Measurements from ENCODE around the gene DDO. TPM values are rescaled to one million over a fixed set of nuclear protein-coding genes. Genes with fewer than 3 reads are reported as not detected.
"Not testable (repeated sequence)": the region's sequence is repeated elsewhere in the genome, so short reads cannot be mapped to it uniquely, and the experiment has no call there.

Gene DDO, protein sequence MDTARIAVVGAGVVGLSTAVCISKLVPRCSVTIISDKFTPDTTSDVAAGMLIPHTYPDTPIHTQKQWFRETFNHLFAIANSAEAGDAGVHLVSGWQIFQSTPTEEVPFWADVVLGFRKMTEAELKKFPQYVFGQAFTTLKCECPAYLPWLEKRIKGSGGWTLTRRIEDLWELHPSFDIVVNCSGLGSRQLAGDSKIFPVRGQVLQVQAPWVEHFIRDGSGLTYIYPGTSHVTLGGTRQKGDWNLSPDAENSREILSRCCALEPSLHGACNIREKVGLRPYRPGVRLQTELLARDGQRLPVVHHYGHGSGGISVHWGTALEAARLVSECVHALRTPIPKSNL
- under 1 TPM in 1 of 2 donors, not detected in 1; 0.34 TPM for total RNA-seq

DNA sequence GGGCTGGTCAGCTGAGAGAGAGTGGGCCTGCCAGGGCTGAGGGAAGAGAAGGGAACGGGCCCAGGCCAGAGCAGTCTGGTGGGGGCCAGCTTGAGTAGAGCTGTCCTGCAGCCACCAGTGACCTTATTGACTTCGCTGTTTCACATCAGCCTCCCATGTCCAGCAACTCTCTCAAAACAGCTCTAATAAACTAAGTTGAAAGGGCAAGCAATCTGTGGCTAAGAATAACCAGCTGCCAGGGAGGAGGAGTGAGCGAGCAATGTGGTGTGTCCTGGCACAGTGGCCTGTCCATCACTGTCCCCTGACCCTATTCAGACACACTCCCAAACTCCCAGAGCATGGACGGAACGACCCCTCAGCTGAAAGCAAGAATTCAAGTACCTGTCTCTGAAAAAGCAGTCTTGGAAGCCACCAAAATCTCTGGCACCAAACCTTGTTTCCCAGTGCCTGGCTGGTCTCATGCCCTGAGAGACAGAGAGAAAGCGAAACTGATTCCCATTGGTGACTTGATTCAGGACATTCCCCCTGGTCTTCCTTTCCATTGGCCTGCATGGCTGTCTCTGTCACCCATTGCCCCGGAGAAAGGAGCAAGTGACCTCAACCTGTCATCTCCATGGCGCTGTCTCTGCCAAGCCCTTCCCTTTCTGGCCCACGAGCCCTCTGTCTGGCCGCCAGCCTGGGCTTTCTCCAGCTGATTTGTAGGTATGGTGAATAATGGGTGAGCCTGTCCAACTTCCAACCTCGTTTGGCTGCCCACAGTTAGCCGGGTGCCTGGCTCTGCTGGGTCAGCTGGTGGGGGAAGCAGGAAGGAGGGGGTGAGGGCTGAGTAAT is at the start of gene DDO:
TSS of gene DDO (minus strand) at position 490 of the 831 bp plus-strand sequence. CDS start 2,113 bp downstream, outside the sequence.
- Mint-ChIP-seq H3K9me3 (no peaks in the 10 kb centered on the region), H3K36me3 (no peaks in the 10 kb centered on the region), H3K27ac (peak within 1 kb of the TSS; percentile 51 to 81)
- DNase-seq (ENCODE audit: low spot score in 2 of 2), result no peak
- peak; percentile 47 to 81 for ATAC-seq

DNA sequence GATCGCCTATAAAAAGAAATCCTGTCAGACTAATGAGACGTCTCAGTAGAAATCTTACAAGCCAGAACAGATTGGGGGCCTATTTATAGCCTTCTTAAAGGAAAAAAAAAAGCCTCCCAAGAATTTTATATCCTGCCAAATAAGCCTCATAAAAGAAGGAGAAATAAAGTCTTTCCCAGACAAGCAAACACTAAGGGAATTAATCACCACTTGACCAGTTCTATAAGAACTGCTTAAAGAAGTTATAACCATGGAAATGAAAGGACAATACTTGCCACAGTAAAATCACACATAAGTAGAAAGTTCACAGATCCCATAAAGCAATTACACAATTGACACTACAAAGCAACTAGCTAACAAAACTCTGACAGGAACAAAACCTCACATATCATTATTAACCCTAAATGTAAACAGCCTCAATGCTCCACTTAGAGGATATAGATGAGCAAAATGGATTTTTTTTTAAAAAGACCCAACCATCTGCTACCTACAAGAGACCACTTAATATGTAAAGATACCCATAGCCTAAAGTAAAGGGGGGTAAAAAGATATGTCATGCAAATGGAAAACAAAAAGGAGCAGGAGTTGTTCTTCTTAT is 47.6 kb upstream of the DDO start:
- ATAC-seq, result no peak
- Mint-ChIP-seq H3K9me3 (peaks cover 7 to 13% of the 10 kb centered on the region in 2 donors), H3K36me3 (peaks cover 8 to 21% of the 10 kb centered on the region in 2 donors), H3K27ac (no peak overlapping the region)
- no peak for DNase-seq (ENCODE audit: low spot score in 2 of 2)

DNA sequence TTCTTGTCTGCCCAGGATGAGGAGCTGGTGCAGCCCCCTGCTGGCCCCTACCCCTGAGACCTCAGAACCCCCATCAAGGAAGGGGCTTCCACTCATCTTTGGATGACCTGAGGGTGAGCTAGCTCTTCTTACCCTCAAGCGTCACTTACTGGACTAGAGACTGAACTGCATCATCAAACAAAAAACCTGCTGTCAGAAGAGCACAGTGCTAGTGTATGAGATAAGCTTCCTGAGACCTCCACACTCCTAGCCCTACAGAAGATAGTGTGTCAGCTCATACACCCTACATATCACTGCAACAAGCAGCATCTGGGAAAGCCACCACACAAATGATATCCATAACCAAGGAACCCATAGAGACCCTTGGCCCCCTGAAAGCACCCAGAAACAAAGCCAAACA is 46.0 kb upstream of the DDO start:
- Mint-ChIP-seq H3K9me3 (peaks cover 7 to 13% of the 10 kb centered on the region in 2 donors), H3K36me3 (peaks cover 8 to 21% of the 10 kb centered on the region in 2 donors), H3K27ac (no peak overlapping the region)
- no peak for DNase-seq (ENCODE audit: low spot score in 2 of 2)
- no peak for ATAC-seq

DNA sequence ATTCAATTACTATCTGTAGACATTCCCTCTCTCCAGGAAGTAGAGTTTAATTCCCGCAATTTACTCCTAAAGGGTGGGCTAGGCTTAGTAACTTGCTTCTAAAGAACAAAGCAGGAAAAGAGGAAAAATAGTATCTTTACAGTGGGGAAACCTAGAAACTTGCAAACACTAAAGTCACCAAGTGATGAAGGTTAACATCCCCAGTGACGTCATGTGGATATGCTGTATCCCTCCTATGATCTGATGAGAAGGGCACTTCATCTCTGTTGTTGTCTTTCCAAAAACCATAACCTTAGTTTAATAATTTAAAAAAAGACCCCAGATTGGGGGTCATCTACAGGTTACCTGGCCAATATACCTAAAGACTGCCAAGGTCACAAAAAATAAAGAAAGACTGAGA is 43.8 kb upstream of the DDO start:
- peaks cover 7 to 15% of the 10 kb centered on the region in 2 donors for H3K36me3 Mint-ChIP-seq

DNA sequence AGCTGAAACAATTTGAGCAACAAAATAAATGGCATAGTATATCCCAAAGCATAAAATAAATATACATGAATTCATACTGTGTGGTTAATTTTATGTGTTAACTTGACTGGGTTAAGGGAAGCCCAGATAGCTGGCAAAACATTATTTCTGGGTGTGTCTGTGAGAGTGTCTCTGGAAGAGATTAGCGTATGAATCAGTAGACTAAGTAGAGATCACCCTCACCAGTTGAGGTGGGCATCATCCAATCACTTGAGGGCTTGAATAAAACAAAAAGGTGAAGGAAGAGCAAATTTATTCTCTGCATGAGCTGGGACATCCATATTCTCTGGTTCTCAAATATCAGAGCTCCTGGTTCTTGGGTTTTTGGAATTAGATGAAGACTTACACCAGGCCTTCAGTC is 43.1 kb upstream of the DDO start:
- Mint-ChIP-seq H3K36me3 (peaks cover under 1 to 11% of the 10 kb centered on the region in 2 donors), H3K27ac (no peak overlapping the region), H3K9me3 (peaks cover 7 to 8% of the 10 kb centered on the region in 2 donors)
- ATAC-seq, result no peak
- no peak for DNase-seq (ENCODE audit: low spot score in 2 of 2)

More for the DNA sequence above, 43.8 kb upstream of the DDO start:
- DNase-seq (ENCODE audit: low spot score in 2 of 2), result no peak
- H3K27ac Mint-ChIP-seq, result no peak overlapping the region
- no peak for ATAC-seq
- H3K9me3 Mint-ChIP-seq, result peaks cover 7 to 13% of the 10 kb centered on the region in 2 donors

DNA sequence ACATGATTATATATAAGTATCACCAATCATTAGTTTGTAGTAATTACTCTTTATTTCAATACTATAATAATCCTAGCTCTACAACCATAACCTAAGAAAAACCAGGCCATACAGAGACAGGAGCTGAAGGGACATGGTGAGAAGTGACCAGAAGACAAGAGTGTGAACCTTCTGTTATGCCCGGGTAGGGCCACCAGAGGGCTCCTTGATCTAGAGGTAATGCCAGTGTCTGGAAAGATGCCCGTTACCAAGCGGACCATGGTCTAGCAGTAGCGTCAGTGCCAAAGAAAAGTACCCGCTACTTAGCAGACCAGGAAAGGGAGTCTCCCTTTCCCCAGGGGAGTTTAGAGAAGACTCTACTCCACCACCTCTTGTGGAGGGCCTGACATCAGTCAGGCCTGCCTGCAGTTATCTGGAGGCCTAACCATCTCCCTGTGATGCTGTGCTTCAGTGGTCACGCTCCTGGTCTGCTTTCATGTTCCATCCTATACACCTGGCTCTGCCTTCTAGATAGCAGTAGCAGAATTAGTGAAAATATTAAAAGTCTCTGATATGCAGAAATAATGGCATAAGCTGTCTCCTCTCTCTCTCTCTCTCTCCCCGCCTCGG is 42.3 kb upstream of the DDO start:
- not testable (repeated sequence) for DNase-seq (ENCODE audit: low spot score in 2 of 2); H3K9me3 Mint-ChIP-seq; H3K27ac Mint-ChIP-seq; ATAC-seq
- peaks cover 0 to 11% of the 10 kb centered on the region in 2 donors for H3K36me3 Mint-ChIP-seq

DNA sequence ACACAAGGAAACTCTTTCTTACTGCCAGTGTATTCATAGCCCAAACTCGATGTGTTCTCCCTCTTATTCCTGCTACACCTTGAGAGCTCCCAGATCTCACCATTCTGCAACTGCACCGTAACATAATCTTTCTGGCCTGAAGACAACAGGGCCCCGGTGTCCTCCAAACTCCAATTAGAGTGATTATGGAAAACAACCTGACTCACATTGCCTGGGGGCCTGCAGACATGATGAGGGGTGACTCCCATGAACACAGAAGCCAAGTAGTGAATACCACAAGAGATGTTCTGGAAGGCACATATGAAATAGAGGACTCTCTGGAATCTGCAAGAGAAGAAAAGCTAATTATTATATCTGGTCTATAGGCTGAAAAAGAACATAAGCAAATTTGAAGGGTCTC is 41.3 kb upstream of the DDO start:
- no peak for ATAC-seq
- no peak for DNase-seq (ENCODE audit: low spot score in 2 of 2)
- no peak overlapping the region for H3K27ac Mint-ChIP-seq
- peaks cover 0 to 7% of the 10 kb centered on the region in 2 donors for H3K36me3 Mint-ChIP-seq
- peaks cover 4 to 5% of the 10 kb centered on the region in 2 donors for H3K9me3 Mint-ChIP-seq

DNA sequence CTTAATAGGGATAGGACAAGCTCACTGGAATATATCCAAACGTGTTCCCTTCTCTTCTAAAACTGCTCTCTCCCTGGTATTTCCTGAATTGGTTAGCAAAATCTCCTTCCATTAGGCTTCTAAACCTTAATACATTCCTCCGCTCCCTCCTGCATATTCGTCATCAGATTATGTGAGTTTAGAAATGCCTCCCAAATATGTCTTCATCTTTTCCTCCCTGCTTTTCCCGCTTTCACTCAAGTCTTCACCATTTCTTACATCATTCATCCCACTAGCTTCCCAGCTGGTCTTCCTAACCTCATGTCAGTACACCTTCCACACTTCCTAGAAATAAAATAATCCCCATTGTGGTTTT is 34.1 kb upstream of the DDO start:
- ATAC-seq, result no peak
- Mint-ChIP-seq H3K27ac (no peak overlapping the region), H3K36me3 (no peaks in the 10 kb centered on the region), H3K9me3 (no peaks in the 10 kb centered on the region)
- DNase-seq (ENCODE audit: low spot score in 2 of 2), result no peak

DNA sequence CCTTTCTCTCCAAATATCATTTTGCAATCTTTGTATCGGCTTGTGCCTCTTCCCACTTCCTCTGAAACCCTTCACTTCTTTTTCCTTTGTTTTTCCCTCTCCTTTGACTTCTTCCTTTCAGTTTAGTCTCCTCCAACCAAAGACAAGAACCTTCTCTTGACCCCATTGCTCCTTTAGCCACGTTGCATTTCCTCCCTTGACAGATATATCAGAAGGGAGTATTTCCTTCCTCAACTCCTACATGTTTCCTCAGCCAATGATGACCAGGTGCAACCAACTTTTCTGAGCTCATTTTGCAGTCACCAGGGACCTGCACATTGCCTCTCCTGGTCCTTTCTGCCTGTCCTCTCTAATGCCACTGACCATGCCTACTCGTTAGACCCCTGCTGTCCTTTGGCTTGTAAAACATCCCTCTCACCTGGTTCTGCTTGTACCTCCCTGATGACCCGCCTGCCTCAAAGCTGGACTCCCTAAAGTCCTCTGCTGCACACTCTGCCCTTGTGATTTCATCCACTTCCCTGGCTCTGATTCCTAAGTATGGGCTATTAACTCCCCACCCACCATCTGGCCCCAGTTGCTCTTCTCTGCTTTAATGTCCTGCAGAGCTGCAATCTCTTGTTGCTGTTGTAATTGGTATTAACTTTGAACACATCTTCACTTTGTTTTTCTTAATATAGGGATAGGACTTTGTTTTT is 33.6 kb upstream of the DDO start:
- H3K36me3 Mint-ChIP-seq, result no peaks in the 10 kb centered on the region
- H3K9me3 Mint-ChIP-seq, result no peaks in the 10 kb centered on the region
- H3K27ac Mint-ChIP-seq, result no peak overlapping the region
- no peak for ATAC-seq
- no peak for DNase-seq (ENCODE audit: low spot score in 2 of 2)

DNA sequence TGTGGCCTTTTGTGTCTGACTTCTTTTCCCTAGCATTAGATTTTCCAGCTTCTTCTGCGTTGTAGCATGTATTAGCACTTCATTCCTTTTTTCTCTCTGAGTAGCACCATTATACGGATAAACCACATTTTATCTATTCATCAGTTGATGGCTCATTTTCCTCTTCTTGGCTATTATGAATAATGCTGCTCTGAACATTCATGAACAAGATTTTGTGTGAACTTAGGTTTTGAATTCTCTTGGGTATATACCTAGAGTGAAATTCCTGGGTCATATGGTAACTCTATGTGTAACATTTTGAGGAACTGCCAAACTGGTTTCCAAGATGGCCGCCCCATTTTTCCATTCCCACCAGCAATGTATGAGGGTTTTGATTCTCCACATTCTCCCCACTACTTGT is 32.4 kb upstream of the DDO start:
- H3K27ac Mint-ChIP-seq, result no peak overlapping the region
- DNase-seq (ENCODE audit: low spot score in 2 of 2), result no peak
- H3K9me3 Mint-ChIP-seq, result no peaks in the 10 kb centered on the region
- H3K36me3 Mint-ChIP-seq, result no peaks in the 10 kb centered on the region
- ATAC-seq, result no peak

DNA sequence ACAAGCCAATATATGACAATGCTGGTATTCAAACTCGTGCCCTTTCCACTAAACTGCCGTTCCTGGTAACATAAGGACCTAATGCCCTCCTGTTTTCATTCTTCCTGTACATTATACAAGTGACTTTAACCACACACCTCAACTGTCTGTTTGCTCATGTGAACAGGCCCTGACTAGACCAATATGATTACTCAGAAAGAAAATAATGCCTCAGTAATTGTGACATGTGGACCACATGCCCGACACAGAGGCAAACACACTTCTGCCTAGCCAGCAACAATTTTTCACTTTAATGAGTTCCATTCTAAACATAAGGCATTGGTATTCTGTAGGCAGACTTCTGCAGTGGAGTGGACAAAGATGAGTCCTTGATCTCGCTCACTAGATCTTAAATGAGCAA is 31.0 kb upstream of the DDO start:
- Mint-ChIP-seq H3K9me3 (no peaks in the 10 kb centered on the region), H3K27ac (no peak overlapping the region), H3K36me3 (no peaks in the 10 kb centered on the region)
- DNase-seq (ENCODE audit: low spot score in 2 of 2), result no peak
- no peak for ATAC-seq

DNA sequence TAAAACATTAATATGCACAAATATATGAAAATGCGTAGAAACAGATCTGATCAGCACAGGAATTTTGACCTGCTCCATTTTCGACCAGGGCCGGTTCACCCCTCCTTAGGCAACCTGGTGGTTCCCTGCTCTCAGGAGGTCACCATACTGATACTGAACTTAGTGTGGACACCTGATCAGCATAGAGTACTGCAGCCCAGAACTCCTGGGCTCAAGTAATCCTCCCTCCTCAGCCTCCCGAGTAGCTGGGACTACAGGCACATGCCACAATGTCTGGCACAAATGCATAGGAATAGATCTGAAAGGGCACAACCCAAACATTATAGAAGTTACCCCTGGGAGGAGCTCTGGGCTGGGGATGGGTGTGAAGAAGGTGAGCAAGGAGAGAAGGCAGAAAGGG is 24.7 kb upstream of the DDO start:
- no peaks in the 10 kb centered on the region for H3K36me3 Mint-ChIP-seq
- H3K27ac Mint-ChIP-seq, result no peak overlapping the region
- no peaks in the 10 kb centered on the region for H3K9me3 Mint-ChIP-seq
- DNase-seq (ENCODE audit: low spot score in 2 of 2), result no peak
- ATAC-seq, result no peak

DNA sequence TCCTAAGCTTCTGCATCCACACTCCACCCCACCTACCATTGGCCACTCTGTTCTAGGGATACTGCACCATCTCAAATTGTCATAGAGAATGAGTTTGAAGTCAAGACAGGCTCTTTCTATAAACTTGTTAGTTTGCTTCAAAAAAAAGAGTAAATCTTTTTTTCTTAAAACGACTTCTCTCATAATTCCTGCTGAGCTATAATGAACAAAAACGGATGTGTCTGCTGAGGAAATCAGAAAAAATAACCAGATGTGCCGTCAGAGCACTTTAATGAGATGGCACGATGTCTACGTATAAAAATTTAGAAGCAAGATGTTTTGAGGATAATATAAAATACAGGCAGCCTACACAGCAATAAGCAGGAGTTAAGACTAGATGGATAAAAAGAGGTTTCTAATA is 24.0 kb upstream of the DDO start:
- Mint-ChIP-seq H3K27ac (no peak overlapping the region), H3K36me3 (no peaks in the 10 kb centered on the region), H3K9me3 (no peaks in the 10 kb centered on the region)
- ATAC-seq, result no peak
- DNase-seq (ENCODE audit: low spot score in 2 of 2), result no peak

DNA sequence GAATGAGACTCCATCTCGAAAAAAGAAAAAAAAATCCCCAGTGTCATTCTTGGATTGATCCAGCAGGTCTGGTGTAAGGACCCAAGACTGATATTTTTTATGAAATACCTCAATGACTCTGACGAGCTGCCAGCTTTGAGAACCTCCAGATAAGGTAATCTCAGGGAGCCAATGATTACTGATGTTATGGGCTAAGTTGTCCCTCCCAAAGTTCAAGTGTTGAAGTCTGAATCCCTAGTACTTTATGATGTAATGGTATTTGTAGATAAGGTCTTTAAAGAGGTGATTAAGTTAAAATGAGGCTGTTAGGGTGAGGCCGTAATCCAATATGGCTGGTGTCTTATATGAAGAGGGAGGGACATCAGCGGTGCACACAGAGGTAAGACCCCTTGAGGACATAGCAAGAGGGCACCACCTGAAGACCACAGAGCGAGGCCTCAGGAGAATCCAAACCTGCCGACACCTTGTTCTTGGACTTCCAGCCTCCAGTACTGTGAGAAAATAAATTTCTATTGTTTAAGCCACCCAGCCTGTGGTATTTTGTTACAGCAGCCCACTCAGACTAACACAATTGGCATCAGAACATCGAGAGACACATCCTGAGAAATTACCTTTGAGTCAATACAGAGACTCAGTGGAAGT is 19.7 kb upstream of the DDO start:
- DNase-seq (ENCODE audit: low spot score in 2 of 2) (no peak), ATAC-seq (no peak)
- H3K36me3 Mint-ChIP-seq, result no peaks in the 10 kb centered on the region
- no peak overlapping the region for H3K27ac Mint-ChIP-seq
- no peaks in the 10 kb centered on the region for H3K9me3 Mint-ChIP-seq

DNA sequence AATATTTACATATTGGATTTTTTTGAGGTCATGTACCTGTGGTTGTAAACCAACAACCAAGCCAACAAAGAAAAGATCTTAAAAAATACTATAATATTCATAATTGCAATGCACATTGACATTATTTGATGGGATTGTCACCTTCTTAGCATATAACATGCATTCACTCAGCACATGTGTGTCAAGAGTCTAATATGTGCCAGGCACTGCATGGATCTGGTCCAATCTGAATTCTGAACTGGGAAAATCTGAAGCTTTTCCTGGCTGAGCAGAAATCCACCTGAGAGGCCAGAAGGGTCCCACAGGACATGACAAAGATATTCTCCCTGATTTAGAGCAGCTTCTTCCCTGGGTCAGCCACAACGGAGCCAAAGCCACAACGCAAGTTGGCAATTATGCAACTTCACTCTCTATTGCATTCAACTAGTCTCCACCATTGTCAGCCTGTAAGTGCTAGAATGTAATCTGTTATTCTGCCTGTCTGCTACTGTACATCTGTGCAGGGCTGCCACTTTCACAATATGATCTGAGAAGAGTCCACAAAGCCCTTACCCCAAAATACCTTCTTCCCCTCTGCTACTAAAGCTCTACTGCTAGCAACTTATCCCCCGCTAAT is 17.0 kb upstream of the DDO start:
- ATAC-seq (no peak), DNase-seq (ENCODE audit: low spot score in 2 of 2) (no peak)
- Mint-ChIP-seq H3K36me3 (no peaks in the 10 kb centered on the region), H3K27ac (no peak overlapping the region), H3K9me3 (no peaks in the 10 kb centered on the region)

DNA sequence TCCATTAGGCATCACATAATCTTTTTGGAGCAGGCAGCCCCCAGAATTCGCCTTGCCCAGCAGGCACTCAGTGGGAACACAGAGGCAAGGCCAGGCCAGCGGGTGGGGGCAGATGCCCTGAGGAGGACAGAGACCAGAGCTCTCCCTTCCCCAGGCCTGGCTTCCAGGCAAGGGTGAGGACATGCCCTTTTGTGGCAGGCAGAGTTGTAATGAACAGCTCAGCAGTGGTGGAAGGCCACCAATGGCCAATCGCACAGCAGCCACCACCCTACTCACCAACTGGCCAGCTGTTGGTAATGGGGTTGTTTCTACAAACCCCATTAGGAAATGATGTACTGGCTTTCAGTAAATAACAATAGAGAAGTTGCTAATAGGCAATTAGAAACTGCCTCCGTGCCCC is 15.4 kb upstream of the DDO start:
- no peak for DNase-seq (ENCODE audit: low spot score in 2 of 2)
- no peaks in the 10 kb centered on the region for H3K36me3 Mint-ChIP-seq
- no peaks in the 10 kb centered on the region for H3K9me3 Mint-ChIP-seq
- no peak for ATAC-seq
- H3K27ac Mint-ChIP-seq, result no peak overlapping the region

Measured in activated naive CD4-positive, alpha-beta T cell treated with anti-CD3 and anti-CD28 coated beads, Interleukin-2, amount 50 U/mL, for 72 hours (primary cell).